IMR-90 (cell line): ENCODE results near the gene ZCCHC24.

Experiments used
- BHLHE40 ChIP-seq: fragments of 150-350 bp; IDR thresholded peaks from 2 replicates; pipeline ENCODE4 v1.6.1; 2016; ENCODE audit warnings: mild to moderate bottlenecking, low read depth, low read length
- MAZ ChIP-seq: IDR thresholded peaks from 2 replicates; pipeline ENCODE4 v1.6.1; 2012; ENCODE audit warnings: low read depth, mild to moderate bottlenecking, low read length, improper control_type of control experiment, moderate library complexity, borderline replicate concordance
- POLR2A ChIP-seq: IDR thresholded peaks from 2 replicates; pipeline ENCODE4 v1.6.1; 2012; ENCODE audit warnings: mild to moderate bottlenecking, low read depth, low read length

GRCh38 chr10:79454259-79454658 lies 8.8 kb upstream of the ZCCHC24 start:
- TF ChIP-seq BHLHE40 (peak; percentile 67; the same call in 1 of the 2 replicates), POLR2A (no peak), MAZ (no peak)
